HepG2 (cell line): ENCODE measurements around the gene RGP1. TPM values are rescaled to one million over a fixed set of nuclear protein-coding genes. Genes with fewer than 3 reads are reported as not detected.
A peak's percentile ranks its signal among the peaks of the same experiment; 100 is the strongest.

Experiments used
- ATM ChIP-seq: fragments of 450-650 bp; IDR thresholded peaks from 2 replicates; pipeline ENCODE4 v1.7.1; 2017; ENCODE audit warnings: mild to moderate bottlenecking, borderline replicate concordance
- GABPB1 ChIP-seq: IDR thresholded peaks from 2 replicates; pipeline ENCODE4 v1.6.1; 2016; ENCODE audit warnings: mild to moderate bottlenecking, missing genetic modification reagents, moderate library complexity, missing compliant biosample characterization
- HIC2 ChIP-seq: sonication (generic); formaldehyde crosslinking; IDR thresholded peaks from 2 replicates; pipeline ENCODE4 v1.9.0; 2022; ENCODE audit warnings: low read depth, missing genetic modification reagents
- HNF4G ChIP-seq, 2 experiments: sonication (generic) in 1 of 2; formaldehyde crosslinking in 1 of 2; IDR thresholded peaks; 2 replicates each; pipeline versions ENCODE4 v1.4.0 to v1.6.1; 2011 to 2020; ENCODE audit warnings: borderline replicate concordance in 2 of 2, low read depth in 2 of 2, mild to moderate bottlenecking in 2 of 2, low read length in 1 of 2, missing genetic modification reagents in 1 of 2, moderate library complexity in 1 of 2
- MXI1 ChIP-seq: IDR thresholded peaks from 3 replicates; pipeline ENCODE4 v1.6.1; 2012; ENCODE audit warnings: low read depth, low read length, inconsistent platforms, borderline replicate concordance
- NFATC3 ChIP-seq: sonication (generic); formaldehyde crosslinking; IDR thresholded peaks from 2 replicates; pipeline ENCODE4 v1.5.1; 2020; ENCODE audit warnings: mild to moderate bottlenecking, missing genetic modification reagents
- RXRB ChIP-seq: IDR thresholded peaks from 2 replicates; pipeline ENCODE4 v1.6.1; 2016; ENCODE audit warnings: borderline replicate concordance, missing genetic modification reagents, missing compliant biosample characterization
- TBX3 ChIP-seq: fragments of 450-650 bp; IDR thresholded peaks from 2 replicates; pipeline ENCODE4 v1.6.1; 2017; ENCODE audit warnings: antibody characterized with exemption, mild to moderate bottlenecking, inconsistent platforms, borderline replicate concordance
- TOE1 ChIP-seq: sonication (generic); formaldehyde crosslinking; IDR thresholded peaks from 2 replicates; pipeline ENCODE4 v1.4.0; 2020; ENCODE audit warnings: mild to moderate bottlenecking, missing genetic modification reagents
- ZBTB25 ChIP-seq: IDR thresholded peaks from 2 replicates; pipeline ENCODE4 v1.6.1; 2018; ENCODE audit warnings: missing genetic modification reagents
- ZNF160 ChIP-seq: sonication (generic); formaldehyde crosslinking; IDR thresholded peaks from 2 replicates; pipeline ENCODE4 v1.8.0; 2022; ENCODE audit warnings: mild to moderate bottlenecking, inconsistent platforms, missing genetic modification reagents
- ZNF549 ChIP-seq: sonication (generic); formaldehyde crosslinking; IDR thresholded peaks from 2 replicates; pipeline ENCODE4 v1.5.0; 2020; ENCODE audit warnings: missing genetic modification reagents
- ZNF569 ChIP-seq: sonication (generic); formaldehyde crosslinking; IDR thresholded peaks from 2 replicates; pipeline ENCODE4 v1.5.0; 2020; ENCODE audit warnings: mild to moderate bottlenecking, missing genetic modification reagents, moderate library complexity, borderline replicate concordance
- ZNF766 ChIP-seq: sonication (generic); formaldehyde crosslinking; IDR thresholded peaks from 2 replicates; pipeline ENCODE4 v1.5.0; 2020; ENCODE audit warnings: missing genetic modification reagents, borderline replicate concordance
- ZSCAN29 ChIP-seq: sonication (generic); formaldehyde crosslinking; conservative IDR thresholded peaks from 2 replicates; pipeline ENCODE4 v1.4.0; 2020; ENCODE audit warnings: mild to moderate bottlenecking, missing genetic modification reagents
- polyA plus RNA-seq, 8 experiments: library from polyadenylated mRNA; depleted of rRNA in 3 of 8; stranded (reverse) in 7 of 8; unstranded in 1 of 8; fragments of >200 nt; fragmentation: Illumina TruSeq in 4 of 8; extraction: Trizol in 4 of 8; gene quantifications; 2 replicates each; pipeline versions ENCODE4 v1.2.1 to v1.2.3, GENCODE V29; 2011 to 2016; ENCODE audit warnings: low read depth in 4 of 8, missing spikeins in 1 of 8, mixed read lengths in 1 of 8; ENCODE audit not compliant: insufficient read depth in 1 of 8
- total RNA-seq, 5 experiments: library from RNA; depleted of rRNA; stranded (reverse); fragments of >200 nt; fragmentation: Illumina TruSeq; extraction: Trizol; gene quantifications; 2 replicates each; pipeline ENCODE4 v1.2.3, GENCODE V29; 2016; ENCODE audit warnings: low read depth in 1 of 5
- TF ChIP-seq, protein P1 (sequence below): sonication (generic); formaldehyde crosslinking; IDR thresholded peaks from 2 replicates; pipeline ENCODE4 v1.8.0; 2022; ENCODE audit warnings: missing genetic modification reagents, mild to moderate bottlenecking, inconsistent platforms, borderline replicate concordance
- TF ChIP-seq, protein P2 (sequence below): sonication (generic); formaldehyde crosslinking; IDR thresholded peaks from 2 replicates; pipeline ENCODE4 v1.4.0; 2020; ENCODE audit warnings: mild to moderate bottlenecking, missing genetic modification reagents

RGP1 gene
- total and polyA plus RNA-seq, 2 of the 13 experiments (the other 11 are each of a cell fraction or from before 2014, with no cell fraction given), result 12.7 to 21.0 TPM

- TF ChIP-seq ZNF160 (CRISPR knock-in tag) (no peak), HIC2 (CRISPR knock-in tag) (peak; percentile 46; the same call in 1 of the 2 replicates), ZNF766 (peak; percentile 84; the same call in 1 of the 2 replicates), TBX3 (no peak; the same call in 1 of the 2 replicates), ZNF569 (CRISPR knock-in tag) (no peak), ZSCAN29 (CRISPR knock-in tag) (peak; percentile 14; the same call in 1 of the 2 replicates), ATM (no peak), MXI1 (no peak), TOE1 (no peak), HNF4G (IDR thresholded peaks at IDR 0.05; ENCODE audit: borderline replicate concordance, low read depth, low read length) (no peak), HNF4G (CRISPR knock-in tag; IDR thresholded peaks at IDR 0.05; ENCODE audit: borderline replicate concordance, low read depth) (0 out of 2 replicates have a peak, but pooled peaks have one; percentile 49), ZNF549 (no peak), NFATC3 (CRISPR knock-in tag) (no peak), ZBTB25 (CRISPR knock-in tag) (peak; percentile 73), RXRB (CRISPR knock-in tag) (no peak), GABPB1 (CRISPR knock-in tag) (peak; percentile 90)
- TF ChIP-seq, protein P1, sequence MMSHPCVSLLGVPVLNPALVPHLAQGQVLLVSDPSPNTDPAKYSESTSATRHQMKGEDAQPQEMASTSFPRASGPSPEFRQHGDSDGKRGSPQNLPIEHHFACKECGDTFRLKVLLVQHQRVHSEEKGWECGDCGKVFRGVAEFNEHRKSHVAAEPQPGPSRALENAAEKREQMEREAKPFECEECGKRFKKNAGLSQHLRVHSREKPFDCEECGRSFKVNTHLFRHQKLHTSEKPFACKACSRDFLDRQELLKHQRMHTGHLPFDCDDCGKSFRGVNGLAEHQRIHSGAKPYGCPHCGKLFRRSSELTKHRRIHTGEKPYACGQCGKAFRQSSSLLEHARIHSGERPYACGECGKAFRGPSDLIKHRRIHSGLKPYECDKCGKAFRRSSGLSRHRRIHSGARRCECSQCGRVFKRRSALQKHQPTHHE (CRISPR knock-in tag), result no peak; the same call in 1 of the 2 replicates
- TF ChIP-seq, protein P2, sequence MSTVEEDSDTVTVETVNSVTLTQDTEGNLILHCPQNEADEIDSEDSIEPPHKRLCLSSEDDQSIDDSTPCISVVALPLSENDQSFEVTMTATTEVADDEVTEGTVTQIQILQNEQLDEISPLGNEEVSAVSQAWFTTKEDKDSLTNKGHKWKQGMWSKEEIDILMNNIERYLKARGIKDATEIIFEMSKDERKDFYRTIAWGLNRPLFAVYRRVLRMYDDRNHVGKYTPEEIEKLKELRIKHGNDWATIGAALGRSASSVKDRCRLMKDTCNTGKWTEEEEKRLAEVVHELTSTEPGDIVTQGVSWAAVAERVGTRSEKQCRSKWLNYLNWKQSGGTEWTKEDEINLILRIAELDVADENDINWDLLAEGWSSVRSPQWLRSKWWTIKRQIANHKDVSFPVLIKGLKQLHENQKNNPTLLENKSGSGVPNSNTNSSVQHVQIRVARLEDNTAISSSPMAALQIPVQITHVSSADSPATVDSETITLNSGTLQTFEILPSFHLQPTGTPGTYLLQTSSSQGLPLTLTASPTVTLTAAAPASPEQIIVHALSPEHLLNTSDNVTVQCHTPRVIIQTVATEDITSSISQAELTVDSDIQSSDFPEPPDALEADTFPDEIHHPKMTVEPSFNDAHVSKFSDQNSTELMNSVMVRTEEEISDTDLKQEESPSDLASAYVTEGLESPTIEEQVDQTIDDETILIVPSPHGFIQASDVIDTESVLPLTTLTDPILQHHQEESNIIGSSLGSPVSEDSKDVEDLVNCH (CRISPR knock-in tag), result no peak
Measured at GRCh38 chr9:35756275-35757225, 7.5 kb downstream of the RGP1 start (continued).
